ENCODE measurements around the gene KDM1B.

KDM1B gene

GRCh38 chr6:18265787-18266522 lies 110.7 kb downstream of the KDM1B start:
- no peak for FAIRE-seq

GRCh38 chr6:18266523-18266912 lies 111.3 kb downstream of the KDM1B start:
- no peak for FAIRE-seq

GRCh38 chr6:18268066-18268465 lies 112.8 kb downstream of the KDM1B start:
- FAIRE-seq, result no peak

- no peak for FAIRE-seq
These were observed 114.0 kb downstream of the KDM1B start for GRCh38 chr6:18269253-18269652.

- no peak for FAIRE-seq
These were observed 114.5 kb downstream of the KDM1B start for GRCh38 chr6:18269717-18270116.

- FAIRE-seq, result no peak
These were observed 115.0 kb downstream of the KDM1B start for GRCh38 chr6:18270216-18270615.
